H1 (cell line): Measurements from ENCODE around the gene RABEP2. TPM values are rescaled to one million over a fixed set of nuclear protein-coding genes. Genes with fewer than 3 reads are reported as not detected.

ENCODE experiments used
- BCL11A ChIP-seq, 2 experiments: IDR thresholded peaks; one replicate each; pipeline ENCODE4 v1.6.1; 2011; ENCODE audit warnings: low read depth in 2 of 2, low read length in 2 of 2, mild to moderate bottlenecking in 2 of 2
- EGR1 ChIP-seq: IDR thresholded peaks from 2 replicates; pipeline ENCODE4 v1.6.1; 2011; ENCODE audit warnings: low read depth, low read length, borderline replicate concordance
- EP300 ChIP-seq, 2 experiments: IDR thresholded peaks; 1 replicate in 1 of 2; 2 replicates in 1 of 2; pipeline ENCODE4 v1.6.1; 2011 to 2012; ENCODE audit warnings: low read depth in 2 of 2, low read length in 2 of 2, mild to moderate bottlenecking in 2 of 2, borderline replicate concordance in 1 of 2, inconsistent platforms in 1 of 2, moderate library complexity in 1 of 2
- GTF2F1 ChIP-seq: IDR thresholded peaks from 2 replicates; pipeline ENCODE4 v1.6.1; 2012; ENCODE audit warnings: low read depth, low read length, improper control_type of control experiment, borderline replicate concordance
- JUND ChIP-seq: IDR thresholded peaks from 2 replicates; pipeline ENCODE4 v1.6.1; 2011; ENCODE audit warnings: mild to moderate bottlenecking, improper control_type of control experiment, low read length
- KDM1A ChIP-seq: fragments of 200-600, 300-600 bp; sonication (generic); IDR thresholded peaks from 2 replicates; pipeline ENCODE4 v1.7.1; 2016; ENCODE audit warnings: mild to moderate bottlenecking, low read length, borderline replicate concordance
- KDM4A ChIP-seq: IDR thresholded peaks from one replicate; pipeline ENCODE4 v1.7.1; 2012; ENCODE audit warnings: low read depth, mild to moderate bottlenecking, moderate library complexity, low read length, inconsistent platforms; ENCODE audit not compliant: severe bottlenecking
- NANOG ChIP-seq: IDR thresholded peaks from 2 replicates; pipeline ENCODE4 v1.6.1; 2011; ENCODE audit warnings: low read length, low read depth, mild to moderate bottlenecking, inconsistent platforms; ENCODE audit not compliant: insufficient read depth, poor library complexity, severe bottlenecking
- RNF2 ChIP-seq: fragments of 200-900, 300-1000 bp; sonication (generic); IDR thresholded peaks from 2 replicates; pipeline ENCODE4 v1.7.1; 2016; ENCODE audit warnings: borderline replicate concordance, low read depth, mild to moderate bottlenecking, antibody characterized with exemption, low read length; ENCODE audit not compliant: poor library complexity, severe bottlenecking; ENCODE audit errors: missing control alignments
- SP4 ChIP-seq: IDR thresholded peaks from 2 replicates; pipeline ENCODE4 v1.6.1; 2012; ENCODE audit warnings: low read length, inconsistent platforms
- polyA plus RNA-seq, 7 experiments: library from polyadenylated mRNA; depleted of rRNA in 3 of 7; stranded (reverse) in 5 of 7; unstranded in 2 of 7; fragments of >200 nt in 5 of 7; fragments of 200-250 nt in 2 of 7; gene quantifications; 1 replicate in 5 of 7; 2 replicates in 1 of 7; 4 replicates in 1 of 7; pipeline versions ENCODE4 v1.2.1 to v1.2.3, GENCODE V29; 2011 to 2013; ENCODE audit warnings: missing spikeins in 2 of 7, mixed read lengths in 2 of 7
- total RNA-seq: library from RNA; stranded (reverse); fragmentation: NEBNext Ultra II Directional; extraction: Animal tissue kit (Norgen Biotek cat#: 25700); gene quantifications from 2 replicates; pipeline ENCODE4 v1.2.1, GENCODE V29; 2021

RABEP2 gene
- total and polyA plus RNA-seq, 2 of the 8 experiments (the other 6 are each of a cell fraction or from before 2014, with no cell fraction given): 10.4 to 14.9 TPM

DNA sequence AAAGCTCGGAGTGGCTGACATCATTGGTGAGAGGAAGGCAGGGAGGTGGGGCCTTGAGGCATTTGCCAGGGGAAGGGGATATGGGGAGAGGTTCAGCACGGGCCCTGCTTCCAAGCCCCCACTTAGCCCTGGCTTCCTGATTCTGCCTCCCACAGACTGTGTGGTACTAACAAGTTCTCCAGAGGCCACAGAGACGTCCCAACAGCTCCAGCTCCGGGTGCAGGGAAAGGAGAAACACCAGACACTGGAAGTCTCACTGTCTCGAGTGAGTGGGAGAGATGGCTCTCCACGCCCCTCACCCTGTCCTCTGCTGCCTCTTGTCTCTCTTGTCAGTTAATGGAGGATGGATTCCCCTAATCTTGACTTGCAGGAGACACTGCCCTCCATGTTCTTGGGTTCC lies 33.8 kb upstream of the RABEP2 start (continued):
- TF ChIP-seq KDM1A (no peak), EP300 (IDR thresholded peaks at IDR 0.05; ENCODE audit: borderline replicate concordance in 1 of 2, low read depth in 2 of 2, low read length in 2 of 2) (no peak), BCL11A (IDR thresholded peaks at IDR 0.05; ENCODE audit: low read depth in 2 of 2, low read length in 2 of 2) (no peak), SP4 (no peak), GTF2F1 (no peak), RNF2 (no peak), JUND (no peak), EGR1 (no peak), NANOG (no peak), KDM4A (no peak)
- TF ChIP-seq, all 59 proteins: peak for 0
